ENCODE results near the gene KCTD19.
"Not testable (repeated sequence)": the region's sequence is repeated elsewhere in the genome, so short reads cannot be mapped to it uniquely, and the experiment has no call there.

The KCTD19 gene

DNA sequence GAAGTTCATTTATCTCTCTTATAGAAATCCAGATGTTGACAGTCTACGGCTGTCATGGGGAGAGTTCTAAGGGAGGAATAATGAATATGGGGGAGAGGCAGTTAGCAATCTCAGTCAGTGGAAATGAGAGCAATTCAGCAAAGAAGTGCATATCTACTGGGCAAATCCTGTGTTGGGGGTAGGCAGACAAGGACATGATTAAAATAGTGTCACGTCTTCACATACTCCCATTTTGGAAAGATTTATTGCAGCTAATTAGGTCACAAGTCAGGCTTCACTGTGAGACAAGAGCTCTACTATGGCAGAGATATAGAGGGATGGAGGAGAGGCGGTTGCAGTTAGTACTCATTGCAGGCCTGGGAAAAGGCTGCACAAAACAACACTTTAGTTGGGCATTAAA is 29.9 kb upstream of the KCTD19 start:
- no peak overlapping the region for H3K4me3 ChIP-seq (ENCODE audit: low read depth, low read length)
- TF ChIP-seq CTCF (IDR thresholded peaks at IDR 0.05; ENCODE audit: low read depth, low read length): no peak

- H3K4me3 ChIP-seq (ENCODE audit: low read depth, low read length): not testable (repeated sequence)
Measured at GRCh38 chr16:67352463-67352862, 25.9 kb upstream of the KCTD19 start.

GRCh38 chr16:67350324-67350723 is 23.8 kb upstream of the KCTD19 start:
- H3K4me3 ChIP-seq (ENCODE audit: low read depth, low read length): no peak overlapping the region
- no peak for TF ChIP-seq CTCF (IDR thresholded peaks at IDR 0.05; ENCODE audit: low read depth, low read length)

GRCh38 chr16:67349172-67349571 is 22.6 kb upstream of the KCTD19 start:
- no peak; the same call in 1 of the 2 replicates for TF ChIP-seq CTCF (IDR thresholded peaks at IDR 0.05; ENCODE audit: low read depth, low read length)
- H3K4me3 ChIP-seq (ENCODE audit: low read depth, low read length): no peak overlapping the region

DNA sequence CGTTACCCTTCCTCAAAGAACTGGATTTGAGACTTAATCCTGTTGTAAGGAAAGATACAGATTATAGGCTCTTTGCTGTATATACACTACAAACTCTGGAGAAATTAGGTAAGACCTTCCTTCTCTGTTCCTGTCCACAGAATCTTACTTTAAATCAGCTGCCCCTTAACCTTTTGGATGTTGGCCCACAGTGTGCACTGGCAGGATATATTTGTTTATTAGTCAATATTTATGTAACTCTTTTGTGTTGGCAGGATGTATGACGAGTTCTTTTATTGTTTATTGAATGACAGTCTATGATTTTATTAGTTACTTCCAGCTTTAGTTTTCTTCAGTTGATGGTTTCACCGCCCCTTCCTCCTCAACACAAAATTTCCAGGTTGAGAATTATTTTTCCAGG is 19.8 kb upstream of the KCTD19 start:
- H3K4me3 ChIP-seq (ENCODE audit: low read depth, low read length): no peak overlapping the region
- TF ChIP-seq CTCF (IDR thresholded peaks at IDR 0.05; ENCODE audit: low read depth, low read length): no peak

DNA sequence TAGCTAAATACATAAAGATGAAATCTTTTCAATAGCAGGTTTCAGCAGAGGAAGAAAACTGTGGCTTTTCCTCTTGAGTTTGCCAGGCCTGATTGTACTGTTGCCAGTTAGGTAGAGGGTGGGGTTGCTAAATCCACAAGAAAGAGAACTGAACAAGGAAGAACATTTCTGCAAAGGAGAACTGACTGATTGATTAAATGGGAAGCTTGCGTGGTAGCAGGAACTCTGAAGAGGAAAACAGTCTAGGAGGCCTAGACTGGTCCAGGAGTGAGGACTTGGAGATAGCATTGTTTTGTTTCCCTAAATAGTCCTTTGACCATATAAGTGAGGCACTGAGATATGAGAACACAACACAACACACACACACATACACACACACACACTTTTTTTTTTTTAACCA is 18.9 kb upstream of the KCTD19 start:
- no peak overlapping the region for H3K4me3 ChIP-seq (ENCODE audit: low read depth, low read length)
- TF ChIP-seq CTCF (IDR thresholded peaks at IDR 0.05; ENCODE audit: low read depth, low read length): no peak

- TF ChIP-seq CTCF (IDR thresholded peaks at IDR 0.05; ENCODE audit: low read depth, low read length): no peak
- H3K4me3 ChIP-seq (ENCODE audit: low read depth, low read length): no peak overlapping the region
Measured at GRCh38 chr16:67342616-67343015, 16.1 kb upstream of the KCTD19 start.

DNA sequence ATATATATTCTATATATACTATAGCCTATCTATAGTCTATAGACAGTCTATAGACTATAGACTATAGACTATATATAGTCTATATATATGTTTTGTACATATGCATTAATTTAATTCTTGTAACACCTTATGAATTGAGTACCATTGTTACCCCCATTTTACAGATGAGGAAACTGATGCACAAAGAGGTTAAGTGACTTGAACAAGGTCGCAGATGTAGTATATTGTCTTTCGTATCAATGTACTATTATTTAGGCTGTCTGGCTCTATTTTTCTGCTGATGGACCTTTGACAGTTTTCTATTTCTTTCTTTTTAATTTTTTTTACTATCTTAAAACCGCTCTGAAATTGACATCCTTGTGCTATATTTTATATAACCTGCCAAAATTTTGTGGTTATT is 14.7 kb upstream of the KCTD19 start:
- TF ChIP-seq CTCF (IDR thresholded peaks at IDR 0.05; ENCODE audit: low read depth, low read length): no peak

More for the DNA sequence above, 14.7 kb upstream of the KCTD19 start:
- no peak overlapping the region for H3K4me3 ChIP-seq (ENCODE audit: low read depth, low read length)
